Ovary (tissue), 9 donors: ENCODE measurements around the gene UBB. TPM values are rescaled to one million over a fixed set of nuclear protein-coding genes. Genes with fewer than 3 reads are reported as not detected.

Experiments used
- DNase-seq, 5 donors: peaks; one replicate each; pipeline ENCODE4 v3.0.0-alpha.2; 2019 to 2020
- H3K27ac ChIP-seq, 2 donors: fragments of 200-600 bp; one replicate each; pipeline versions ENCODE4 v1.5.1 to v1.8.0; 2019 to 2022
- H3K27me3 ChIP-seq: fragments of 200-600 bp; one replicate; pipeline ENCODE4 v1.8.0; 2022
- H3K36me3 ChIP-seq: fragments of 200-600 bp; sonication (generic); one replicate; pipeline ENCODE4 v1.5.1; 2019
- H3K4me1 ChIP-seq: one replicate; pipeline ENCODE4 v1.8.1; 2013; ENCODE audit warnings: mild to moderate bottlenecking, moderate library complexity; ENCODE audit not compliant: insufficient read depth
- H3K4me3 ChIP-seq: fragments of 200-600 bp; sonication (generic); one replicate; pipeline ENCODE4 v1.5.1; 2017
- H3K9me3 ChIP-seq, 2 donors: fragments of 200-600 bp in 1 of 2; sonication (generic) in 1 of 2; one replicate each; pipeline versions ENCODE4 v1.5.1 to v1.8.1; 2013 to 2019; ENCODE audit warnings: mild to moderate bottlenecking in 1 of 2, moderate library complexity in 1 of 2
- CTCF ChIP-seq, 3 donors: fragments of 450-650 bp in 2 of 3; fragments of 200-600 bp in 1 of 3; IDR thresholded peaks; one replicate each; pipeline versions ENCODE4 v1.5.1 to v1.8.0; 2016 to 2022; ENCODE audit warnings: antibody characterized with exemption in 3 of 3, mild to moderate bottlenecking in 1 of 3
- EP300 ChIP-seq: sonication (generic); formaldehyde crosslinking; IDR thresholded peaks from one replicate; pipeline ENCODE4 v1.6.1; 2017; ENCODE audit warnings: antibody characterized with exemption
- POLR2A ChIP-seq: fragments of 450-650 bp; IDR thresholded peaks from one replicate; pipeline ENCODE4 v1.6.1; 2017; ENCODE audit warnings: antibody characterized with exemption, mild to moderate bottlenecking, moderate library complexity
- WGBS, 3 donors: extraction: QIAGEN DNeasy Blood & Tissue Kit in 1 of 3; methylation state at CpG; one replicate each; pipeline versions ENCODE4 v1.1.5 to v1.1.7; 2013 to 2017; 5-methylcytosine and 5-hydroxymethylcytosine counted together
- intact Hi-C, 4 donors: fragments of 100-400 bp; cut with DNase I; formaldehyde crosslinking; loops; one replicate each; pipeline versions ENCODE4 v1.11.0 to v1.15.1; 2022 to 2023
- polyA plus RNA-seq, 2 donors: library from polyadenylated mRNA; stranded (reverse); fragments of 200-250 nt in 1 of 2; fragments of 350-450 nt in 1 of 2; fragmentation: Illumina TruSeq in 1 of 2; extraction: RNeasy Lipid Tissue Mini Kit (QIAGEN cat#74804) in 1 of 2; gene quantifications; one replicate each; pipeline ENCODE4 v1.2.3, GENCODE V29; 2013 to 2014
- total RNA-seq, 7 donors: library from RNA; depleted of rRNA in 2 of 7; stranded (reverse); fragments of >200 nt in 2 of 7; fragmentation: NEBNext Ultra II Directional in 3 of 7; extraction: Animal tissue kit (Norgen Biotek cat#: 25700) in 3 of 7; gene quantifications; one replicate each; pipeline versions ENCODE4 v1.1.0 to v1.2.4, GENCODE V29; 2016 to 2023
- donor health status: DM: no; HTN: no; CAD: no; lungs with moderate emphysema.
- donor health status: DM: no; HTN: no; CAD: no.
- donor health status: Bipolar disorder and iron deficiency.
- donor health status: DM: yes; HTN: yes; CAD: no.
- donor health status: DM: no; HTN: no; CAD: no.
- donor health status: DM: yes; HTN: yes; CAD: no.

The UBB gene
- total and polyA plus RNA-seq, 9 donors: 445 to 1,551 (median 806) TPM

GRCh38 chr17:16406742-16407674 is 26.1 kb downstream of the UBB start:
- peaks cover 6% of the 10 kb centered on the region for H3K4me1 ChIP-seq
- peak overlapping the region; percentile 55 to 78 for H3K27ac ChIP-seq
- H3K4me3 ChIP-seq: peak overlapping the region; percentile 53
- intact Hi-C loops: no loop called here
- no peak for TF ChIP-seq CTCF (IDR thresholded peaks at IDR 0.05)
- TF ChIP-seq EP300: no peak
- DNase-seq: peak; percentile 42 to 69 (median 60)
- H3K36me3 ChIP-seq: no peaks in the 10 kb centered on the region
- 4 to 6% (median 5%) methylated on average over 63 to 67 of the region's 67 CpGs for WGBS, 3 donors
- H3K27me3 ChIP-seq: no peaks in the 10 kb centered on the region
- H3K9me3 ChIP-seq: no peaks in the 10 kb centered on the region

GRCh38 chr17:16407911-16408588 is 27.2 kb downstream of the UBB start:
- Histone ChIP-seq H3K4me3 (no peak overlapping the region), H3K27ac (peak overlapping the region; percentile 51 to 57), H3K36me3 (no peaks in the 10 kb centered on the region), H3K4me1 (peaks cover 6% of the 10 kb centered on the region), H3K9me3 (no peaks in the 10 kb centered on the region), H3K27me3 (no peaks in the 10 kb centered on the region)
- peak; percentile 65 to 81 (median 72) for DNase-seq
- 13 to 19% (median 15%) methylated on average over 14 of the region's 14 CpGs for WGBS, 3 donors
- intact Hi-C loops: no loop called here
- TF ChIP-seq POLR2A: no peak
- TF ChIP-seq CTCF (IDR thresholded peaks at IDR 0.05): no peak
- TF ChIP-seq EP300: no peak

GRCh38 chr17:16415031-16415924 is 34.4 kb downstream of the UBB start, which contains the start of gene TRPV2:
Gene TRPV2, plus strand, starts transcription at chr17:16415571. Its CDS starts 2,098 bp downstream, at chr17:16417669.
- H3K4me1 ChIP-seq: peaks cover 5% of the 10 kb centered on the region
- 8 to 19% (median 12%) methylated on average over 10 to 21 of the region's 21 CpGs for WGBS, 3 donors
- peak within 1 kb of the TSS; percentile 62 to 84 for H3K27ac ChIP-seq
- intact Hi-C loops: loop anchor here in 1 of 4 donors (10.0 kb wide), 1 partner anchor 1980 kb away; no protein-coding TSS in a partner anchor
- no peak for TF ChIP-seq CTCF (IDR thresholded peaks at IDR 0.05)
- peak in 2 of 5 donors; percentile 48 to 59 for DNase-seq
- no peaks in the 10 kb centered on the region for H3K9me3 ChIP-seq
- H3K36me3 ChIP-seq: no peaks in the 10 kb centered on the region
- no peaks in the 10 kb centered on the region for H3K27me3 ChIP-seq
- peak within 1 kb of the TSS; percentile 23 for H3K4me3 ChIP-seq

- no peaks in the 10 kb centered on the region for H3K36me3 ChIP-seq
- H3K27ac ChIP-seq: no peak overlapping the region
- H3K9me3 ChIP-seq: no peaks in the 10 kb centered on the region
- no peak overlapping the region for H3K4me3 ChIP-seq
- intact Hi-C loops: loop anchor here in 1 of 4 donors (10.0 kb wide), 1 partner anchor 1983 kb away; no protein-coding TSS in a partner anchor
- WGBS, 3 donors: 86 to 91% (median 87%) methylated on average over 7 of the region's 7 CpGs
- peaks cover 5% of the 10 kb centered on the region for H3K4me1 ChIP-seq
- TF ChIP-seq EP300 (no peak), CTCF (IDR thresholded peaks at IDR 0.05) (no peak), POLR2A (no peak)
- no peak for DNase-seq
- no peaks in the 10 kb centered on the region for H3K27me3 ChIP-seq
Observed at GRCh38 chr17:16417399-16417798, 36.5 kb downstream of the UBB start.
